HTR-8/SVneo (cell line): Measurements from ENCODE around the gene GPC6.
"Not testable (repeated sequence)": the region's sequence is repeated elsewhere in the genome, so short reads cannot be mapped to it uniquely, and the experiment has no call there.

Experiments used
- DNase-seq: peaks from one replicate; pipeline ENCODE4 v3.0.0; 2011; ENCODE audit warnings: low spot score, mixed read lengths; ENCODE audit not compliant: insufficient read length
- FAIRE-seq: peaks from 2 replicates; lab custom pipeline; 2011; peaks lifted over from hg19 to GRCh38; lab: Jason Lieb, UNC

GPC6 gene

DNA sequence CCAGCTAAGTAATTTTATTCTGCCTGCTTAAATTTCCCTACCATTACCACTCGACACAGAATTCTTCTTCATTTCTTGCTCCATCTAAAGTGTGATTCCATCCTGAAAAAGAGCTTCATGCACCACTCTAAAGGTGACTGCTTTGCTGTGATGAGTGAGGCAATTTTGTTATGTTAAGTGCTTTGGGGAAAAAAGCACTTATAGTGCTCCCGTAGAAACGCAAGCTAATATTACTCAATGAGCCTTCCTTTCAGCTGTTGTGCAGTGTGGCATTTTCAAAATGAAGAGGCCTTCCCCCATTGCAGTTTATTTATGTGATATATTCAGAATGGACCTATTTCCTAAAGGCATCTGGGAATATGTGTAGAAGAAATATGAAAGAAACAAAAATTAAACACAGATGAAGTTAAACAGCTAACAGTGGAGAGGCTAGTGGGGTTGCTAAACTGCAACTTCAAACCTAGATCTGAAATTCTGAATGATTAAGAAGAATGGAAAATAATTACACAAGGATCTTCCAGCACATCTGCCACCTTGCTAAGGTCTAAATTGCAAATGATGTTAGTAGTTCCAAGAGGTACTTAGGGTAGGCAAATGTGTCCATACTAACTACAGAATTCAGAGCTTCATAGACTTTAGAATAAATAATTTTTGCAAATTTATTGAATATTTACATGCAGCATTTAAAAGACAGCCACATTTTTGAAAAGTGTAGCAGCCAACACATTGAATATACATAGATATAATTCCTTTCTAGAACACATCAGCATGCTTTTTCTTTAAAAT lies 1041.2 kb downstream of the GPC6 start:
- no peak for FAIRE-seq
- DNase-seq = no peak

DNA sequence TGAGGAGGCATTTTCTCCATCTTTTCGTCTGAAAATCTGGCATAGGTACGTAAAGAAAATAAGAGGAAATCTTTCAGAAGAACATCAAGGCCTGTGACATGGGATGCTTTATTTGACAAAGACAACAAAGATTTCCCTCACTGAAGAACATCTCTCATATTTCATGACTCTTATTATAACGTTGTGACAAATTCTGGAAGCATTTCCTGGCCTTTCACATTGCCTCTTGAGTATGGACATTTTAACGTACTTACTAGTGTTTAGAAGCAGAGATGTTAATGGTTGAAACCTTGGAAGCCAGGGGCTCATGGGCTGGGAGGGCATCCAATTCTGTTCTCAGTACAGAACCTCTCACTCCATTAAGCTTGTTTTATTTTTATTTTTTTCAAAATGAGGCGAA lies 1042.1 kb downstream of the GPC6 start:
- no peak for FAIRE-seq

DNA sequence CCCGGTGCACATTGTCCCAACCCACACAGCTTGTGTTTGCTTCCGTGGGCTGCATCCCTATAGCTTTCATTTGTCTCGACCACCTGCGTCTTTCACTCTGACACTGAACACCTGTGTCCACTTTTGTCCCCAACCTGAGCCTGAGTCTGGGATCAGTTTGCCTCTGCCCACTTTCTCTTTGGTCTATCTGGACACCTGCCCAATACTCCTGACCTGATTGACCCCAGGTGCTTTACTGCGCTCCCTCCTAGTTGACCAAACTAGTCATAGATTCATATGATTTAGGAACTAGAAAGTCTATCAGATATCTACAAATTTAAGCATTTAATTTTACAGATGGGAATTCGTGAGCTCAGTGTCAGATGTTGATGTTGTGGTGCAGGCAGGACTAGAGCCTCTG lies 1043.0 kb downstream of the GPC6 start:
- FAIRE-seq (no peak), DNase-seq (no peak)

More for the DNA sequence above, 1042.1 kb downstream of the GPC6 start:
- no peak for DNase-seq

- DNase-seq (no peak), FAIRE-seq (no peak)
Measured at GRCh38 chr13:94270556-94270955, 1043.9 kb downstream of the GPC6 start.

GRCh38 chr13:94272038-94272437 lies 1045.4 kb downstream of the GPC6 start:
- DNase-seq = no peak
- no peak for FAIRE-seq

DNA sequence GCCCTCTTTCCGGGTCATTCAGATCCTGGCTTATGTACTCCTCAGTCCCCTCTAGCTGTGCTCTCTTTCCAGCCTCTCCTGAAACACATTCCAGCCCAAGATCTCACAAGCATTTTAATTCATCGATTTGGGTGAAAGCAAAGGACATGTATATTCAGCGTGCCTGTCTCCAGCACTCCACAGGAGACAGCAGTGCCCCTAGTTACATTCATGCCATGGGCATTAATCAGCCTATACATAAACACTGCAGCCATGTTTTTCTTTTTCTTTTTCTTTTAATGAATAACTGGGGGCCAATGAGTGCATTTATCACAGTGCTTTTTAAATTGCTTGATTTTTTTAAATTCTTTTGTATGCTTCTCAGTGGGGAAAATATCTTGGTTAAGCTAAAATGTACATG lies 1053.7 kb downstream of the GPC6 start:
- DNase-seq (no peak), FAIRE-seq (no peak)

GRCh38 chr13:94280845-94281244 lies 1054.2 kb downstream of the GPC6 start:
- no peak for FAIRE-seq

DNA sequence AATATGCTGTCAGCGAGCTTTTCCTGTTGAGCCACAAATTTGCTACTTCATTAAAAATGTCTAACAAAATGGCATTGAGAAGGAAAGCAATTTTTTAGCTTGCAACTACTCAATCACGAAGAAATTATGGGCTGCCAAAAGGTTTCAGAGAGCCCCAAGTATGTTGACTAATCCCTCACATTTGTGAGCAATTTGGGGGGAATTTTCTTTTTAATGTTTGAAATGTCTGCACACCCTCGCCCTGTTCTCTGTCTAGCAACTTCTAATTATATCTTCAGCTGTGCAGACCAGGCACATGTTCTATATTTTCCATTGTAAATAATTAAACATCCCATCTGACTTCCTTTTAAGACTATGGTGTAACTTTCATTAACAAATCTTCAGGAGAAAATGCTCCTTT lies 1060.0 kb downstream of the GPC6 start:
- no peak for DNase-seq
- no peak for FAIRE-seq

More at GRCh38 chr13:94280845-94281244, 1054.2 kb downstream of the GPC6 start:
- DNase-seq = no peak

GRCh38 chr13:94291631-94292322 lies 1065.2 kb downstream of the GPC6 start:
- DNase-seq = no peak
- no peak for FAIRE-seq

DNA sequence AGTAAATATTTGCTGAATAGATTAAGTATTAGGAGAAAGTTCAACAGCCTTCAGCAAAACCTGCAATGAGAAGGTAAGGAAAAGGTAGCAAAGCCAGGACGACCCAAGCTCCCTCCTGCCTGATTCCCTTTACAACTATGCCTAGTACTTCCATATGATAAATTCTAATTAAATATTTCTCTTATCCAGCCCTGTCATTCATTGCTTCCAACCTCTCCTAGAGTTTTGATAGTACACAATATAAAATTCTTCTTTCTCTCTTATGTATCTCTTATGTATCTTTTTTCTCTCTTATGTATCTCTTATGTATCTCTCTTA lies 1065.7 kb downstream of the GPC6 start:
- no peak for FAIRE-seq

GRCh38 chr13:94296471-94296870 lies 1069.9 kb downstream of the GPC6 start:
- DNase-seq = no peak
- no peak for FAIRE-seq

More for the DNA sequence above, 1065.7 kb downstream of the GPC6 start:
- DNase-seq = no peak

DNA sequence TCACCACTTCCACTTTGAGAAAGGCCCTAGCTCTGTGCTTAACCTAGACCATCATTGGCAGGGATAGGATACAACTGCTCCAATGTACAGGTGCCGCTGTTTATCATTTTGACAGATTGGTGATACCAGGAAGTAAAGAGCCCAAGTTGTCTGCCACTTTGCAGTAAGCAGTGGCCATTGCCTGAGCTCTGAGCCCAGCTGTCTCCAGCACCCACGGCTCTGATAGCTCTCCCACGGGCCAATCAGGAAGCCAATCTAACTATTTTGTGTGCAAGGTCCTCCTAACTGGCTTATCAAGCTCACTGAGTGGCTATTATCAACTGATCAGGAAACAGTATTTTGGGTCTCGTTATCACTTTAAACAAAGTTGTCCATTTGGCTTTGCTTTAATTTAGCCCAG lies 1071.7 kb downstream of the GPC6 start:
- DNase-seq (no peak), FAIRE-seq (no peak)

DNA sequence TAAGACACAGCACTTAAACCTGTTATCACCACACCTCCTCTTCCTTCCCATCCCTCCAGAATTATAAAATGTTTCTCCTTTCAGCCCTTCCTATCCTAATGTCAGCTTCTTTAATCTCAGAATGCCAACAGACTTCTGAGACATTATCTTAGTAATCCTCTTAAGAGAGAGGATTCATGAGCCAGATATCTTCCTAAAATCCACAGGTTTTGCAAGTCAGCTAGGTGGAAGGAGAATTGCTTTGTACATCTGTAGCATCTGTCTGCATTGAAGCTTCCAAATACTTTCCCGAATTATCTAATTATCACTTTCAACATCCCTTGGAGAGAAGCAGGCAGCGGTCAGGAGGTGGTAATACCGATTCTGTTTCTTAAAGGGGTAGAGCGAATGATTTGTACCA lies 1073.8 kb downstream of the GPC6 start:
- FAIRE-seq (no peak), DNase-seq (no peak)

GRCh38 chr13:94301487-94301886 lies 1074.9 kb downstream of the GPC6 start:
- DNase-seq (no peak), FAIRE-seq (no peak)

DNA sequence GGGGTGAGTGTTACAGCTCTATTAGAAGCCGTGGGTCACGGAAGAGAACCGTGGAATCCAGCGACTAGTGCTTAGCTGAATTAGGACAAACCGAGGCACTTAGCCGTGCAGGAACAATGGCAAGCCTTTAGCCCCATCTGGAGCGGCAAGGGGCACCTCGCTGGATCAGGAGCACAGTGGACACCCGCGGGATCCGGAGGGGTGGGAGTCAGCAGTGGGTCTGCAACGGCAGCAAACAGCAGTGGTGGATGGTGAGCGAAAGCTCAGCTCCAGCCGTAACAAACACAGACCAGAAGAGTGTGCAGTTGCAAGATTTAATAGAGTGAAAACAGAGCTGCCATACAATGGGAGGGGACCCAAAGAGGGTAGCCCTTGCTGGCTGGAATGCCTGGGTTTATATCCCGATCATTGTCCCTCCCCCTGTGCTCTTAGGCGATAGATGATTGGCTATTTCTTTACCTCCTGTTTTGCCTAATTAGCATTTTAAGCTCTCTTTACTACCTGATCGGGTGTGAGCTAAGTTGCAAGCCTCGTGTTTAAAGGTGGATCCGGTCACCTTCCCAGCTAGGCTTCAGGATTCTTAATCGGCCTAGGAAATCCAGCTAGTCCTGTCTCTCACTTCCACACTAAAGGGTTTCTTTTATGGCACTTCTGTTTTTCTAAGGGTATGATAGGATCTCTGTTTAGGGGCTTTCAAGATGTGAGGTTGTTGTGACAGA lies 1076.4 kb downstream of the GPC6 start:
- DNase-seq, FAIRE-seq: not testable (repeated sequence)

- DNase-seq (no peak), FAIRE-seq (no peak)
Measured at GRCh38 chr13:94303644-94304174, 1077.1 kb downstream of the GPC6 start.

DNA sequence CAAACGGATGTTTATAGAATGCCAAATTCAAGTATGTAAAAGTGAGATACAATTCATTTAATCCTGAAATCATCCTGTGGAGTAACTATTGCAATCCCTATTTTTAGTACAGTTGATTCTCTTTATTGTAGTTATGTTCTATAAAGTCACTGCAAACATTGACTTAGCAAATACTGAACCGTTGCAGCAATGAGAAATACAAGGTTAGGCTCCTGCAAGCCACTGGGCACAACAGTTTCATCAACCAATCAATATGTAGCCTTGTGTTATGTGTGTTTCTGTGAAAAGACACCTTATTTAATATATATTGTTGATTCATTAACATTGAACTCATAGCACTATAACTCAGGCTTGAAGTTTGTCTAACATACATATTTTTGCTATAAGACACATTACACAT lies 1078.4 kb downstream of the GPC6 start:
- no peak for DNase-seq
- no peak for FAIRE-seq

DNA sequence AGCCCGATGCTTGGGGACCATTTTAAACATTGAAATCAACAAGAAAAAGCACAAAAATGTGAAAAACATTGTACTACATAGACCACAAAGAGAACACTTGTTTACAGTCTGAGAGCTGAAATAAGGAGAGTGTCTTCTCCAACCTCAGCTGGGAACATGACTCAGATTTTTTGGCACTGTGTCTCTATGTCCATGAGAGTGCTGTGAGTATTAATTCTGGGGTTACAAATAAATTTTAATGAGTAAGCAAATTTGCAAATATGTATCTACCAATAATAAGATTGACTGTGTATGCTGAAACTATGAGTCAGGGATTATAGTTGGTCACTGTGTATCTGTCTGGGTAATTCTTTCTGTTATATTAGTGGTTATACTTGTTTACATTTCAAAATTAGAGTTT lies 1078.9 kb downstream of the GPC6 start:
- FAIRE-seq (no peak), DNase-seq (no peak)

GRCh38 chr13:94305934-94306333 lies 1079.3 kb downstream of the GPC6 start:
- FAIRE-seq (no peak), DNase-seq (no peak)

DNA sequence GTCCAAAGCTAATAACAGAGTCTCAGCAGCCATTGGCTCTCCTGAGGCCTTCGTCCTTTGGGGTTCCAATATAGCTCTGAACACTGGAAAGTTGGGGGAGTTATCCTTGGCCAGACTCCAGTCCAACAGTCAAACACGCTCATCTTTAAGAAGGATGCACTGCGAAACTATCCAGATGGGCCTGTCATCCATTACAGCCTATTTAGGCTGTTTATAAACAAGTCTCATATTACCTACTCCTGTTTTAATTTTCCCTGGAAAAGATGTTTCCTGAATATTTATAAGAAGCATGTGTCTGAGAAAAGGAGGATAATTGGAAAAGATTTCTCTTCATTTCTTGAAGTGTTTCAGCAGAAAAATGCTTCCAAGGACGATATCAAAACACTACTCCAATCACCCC lies 1082.2 kb downstream of the GPC6 start:
- DNase-seq = no peak
- no peak for FAIRE-seq

- DNase-seq = no peak
Measured at GRCh38 chr13:94309576-94309975, 1083.0 kb downstream of the GPC6 start.

More at GRCh38 chr13:94309576-94309975, 1083.0 kb downstream of the GPC6 start:
- FAIRE-seq = no peak
